ENCODE data around the gene RPL7A. TPM values are rescaled to one million over a fixed set of nuclear protein-coding genes. Genes with fewer than 3 reads are reported as not detected.
"Not testable (repeated sequence)": the region's sequence is repeated elsewhere in the genome, so short reads cannot be mapped to it uniquely, and the experiment has no call there.

Gene RPL7A
- total RNA-seq, 2 donors from 2014 or later = 1,478 to 1,480 TPM

GRCh38 chr9:133386338-133386737, 38.3 kb downstream of the RPL7A start:
- no peak overlapping the region for H3K27ac ChIP-seq
- no peak for ATAC-seq
- intact Hi-C loops (cut with DNase I) = no loop called here

DNA sequence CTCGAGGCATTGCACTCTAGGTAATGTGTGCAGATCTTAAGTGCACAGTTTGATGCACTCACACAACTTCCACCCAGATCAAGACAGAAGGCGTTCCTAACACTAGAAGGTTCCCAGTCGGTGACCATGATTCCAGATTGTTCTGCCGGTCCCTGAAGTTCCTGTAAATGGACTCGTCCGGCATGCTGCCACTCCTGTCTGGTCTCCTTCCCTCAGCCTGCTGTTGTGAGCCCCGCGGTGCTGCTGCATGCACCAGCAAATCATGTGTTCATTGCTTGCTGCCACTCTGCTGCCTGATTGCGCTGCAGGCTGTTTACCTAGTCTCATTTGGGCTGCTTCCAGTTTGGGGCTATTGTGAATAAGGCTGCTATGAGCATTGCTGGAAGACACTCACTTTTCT, 39.7 kb downstream of the RPL7A start:
- Histone ChIP-seq H3K9me3 (no peaks in the 10 kb centered on the region), H3K4me3 (no peak overlapping the region), H3K4me1 (no peaks in the 10 kb centered on the region), H3K27me3 (no peaks in the 10 kb centered on the region), H3K27ac (no peak overlapping the region), H3K36me3 (replicated peaks in 1 of 2; ENCODE audit: insufficient read depth in 1 of 2, low read depth in 2 of 2) (no peaks in the 10 kb centered on the region)
- no peak for DNase-seq
- 67 to 78% methylated on average over 9 of the region's 9 CpGs for WGBS, 2 donors
- no peak for ATAC-seq
- intact Hi-C loops (cut with DNase I) = no loop called here
- no peak for TF ChIP-seq POLR2A (IDR thresholded peaks at IDR 0.05)
- TF ChIP-seq, protein P1, sequence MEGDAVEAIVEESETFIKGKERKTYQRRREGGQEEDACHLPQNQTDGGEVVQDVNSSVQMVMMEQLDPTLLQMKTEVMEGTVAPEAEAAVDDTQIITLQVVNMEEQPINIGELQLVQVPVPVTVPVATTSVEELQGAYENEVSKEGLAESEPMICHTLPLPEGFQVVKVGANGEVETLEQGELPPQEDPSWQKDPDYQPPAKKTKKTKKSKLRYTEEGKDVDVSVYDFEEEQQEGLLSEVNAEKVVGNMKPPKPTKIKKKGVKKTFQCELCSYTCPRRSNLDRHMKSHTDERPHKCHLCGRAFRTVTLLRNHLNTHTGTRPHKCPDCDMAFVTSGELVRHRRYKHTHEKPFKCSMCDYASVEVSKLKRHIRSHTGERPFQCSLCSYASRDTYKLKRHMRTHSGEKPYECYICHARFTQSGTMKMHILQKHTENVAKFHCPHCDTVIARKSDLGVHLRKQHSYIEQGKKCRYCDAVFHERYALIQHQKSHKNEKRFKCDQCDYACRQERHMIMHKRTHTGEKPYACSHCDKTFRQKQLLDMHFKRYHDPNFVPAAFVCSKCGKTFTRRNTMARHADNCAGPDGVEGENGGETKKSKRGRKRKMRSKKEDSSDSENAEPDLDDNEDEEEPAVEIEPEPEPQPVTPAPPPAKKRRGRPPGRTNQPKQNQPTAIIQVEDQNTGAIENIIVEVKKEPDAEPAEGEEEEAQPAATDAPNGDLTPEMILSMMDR (IDR thresholded peaks at IDR 0.05) = no peak

More at GRCh38 chr9:133386338-133386737, 38.3 kb downstream of the RPL7A start:
- Histone ChIP-seq H3K9me3 (no peaks in the 10 kb centered on the region), H3K4me3 (no peak overlapping the region), H3K27me3 (no peaks in the 10 kb centered on the region), H3K4me1 (no peaks in the 10 kb centered on the region), H3K36me3 (replicated peaks in 1 of 2; ENCODE audit: insufficient read depth in 1 of 2, low read depth in 2 of 2) (no peaks in the 10 kb centered on the region)
- DNase-seq = no peak
- WGBS, 2 donors = 76 to 85% methylated on average over 5 to 13 of the region's 13 CpGs
- TF ChIP-seq POLR2A (IDR thresholded peaks at IDR 0.05) = no peak
- TF ChIP-seq, protein P1 (IDR thresholded peaks at IDR 0.05) = no peak

- H3K36me3 ChIP-seq (replicated peaks in 1 of 2; ENCODE audit: insufficient read depth in 1 of 2, low read depth in 2 of 2) = no peaks in the 10 kb centered on the region
- intact Hi-C loops (cut with DNase I) = no loop called here
- no peak overlapping the region for H3K27ac ChIP-seq
- TF ChIP-seq POLR2A (IDR thresholded peaks at IDR 0.05) = no peak
- TF ChIP-seq, protein P1 (IDR thresholded peaks at IDR 0.05) = no peak
- no peak overlapping the region for H3K4me3 ChIP-seq
- DNase-seq (no peak), ATAC-seq (no peak)
- no peaks in the 10 kb centered on the region for H3K9me3 ChIP-seq
- no peaks in the 10 kb centered on the region for H3K27me3 ChIP-seq
- WGBS, 2 donors = 95 to 100% methylated on average over 2 to 12 of the region's 12 CpGs
- H3K4me1 ChIP-seq = no peaks in the 10 kb centered on the region
These were observed 41.1 kb downstream of the RPL7A start for GRCh38 chr9:133389025-133389557.

DNA sequence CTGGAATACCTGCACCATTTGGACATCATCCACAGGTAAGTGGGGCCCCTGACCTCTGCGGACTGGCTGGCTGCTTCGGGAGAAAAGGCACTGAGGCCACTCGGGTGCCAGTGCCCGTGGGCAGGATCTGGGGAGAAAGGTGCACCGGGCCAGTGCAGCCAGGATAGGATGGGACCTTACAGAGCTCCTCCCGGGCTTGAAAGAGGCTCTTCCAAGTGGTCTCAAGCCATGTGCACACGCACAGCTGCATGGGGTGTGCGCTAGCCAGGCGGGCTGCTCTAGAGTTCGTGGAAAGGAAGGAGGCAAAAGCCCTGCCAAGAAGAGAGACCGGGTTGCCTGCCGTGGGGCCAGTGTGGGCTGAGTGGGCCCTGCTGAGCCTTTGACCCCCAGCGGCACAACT, 41.5 kb downstream of the RPL7A start:
- intact Hi-C loops (cut with DNase I) = no loop called here
- Histone ChIP-seq H3K36me3 (replicated peaks in 1 of 2; ENCODE audit: insufficient read depth in 1 of 2, low read depth in 2 of 2) (no peaks in the 10 kb centered on the region), H3K9me3 (no peaks in the 10 kb centered on the region), H3K27me3 (no peaks in the 10 kb centered on the region), H3K4me3 (no peak overlapping the region), H3K27ac (no peak overlapping the region), H3K4me1 (no peaks in the 10 kb centered on the region)
- no peak for ATAC-seq
- no peak for TF ChIP-seq POLR2A (IDR thresholded peaks at IDR 0.05)
- TF ChIP-seq, protein P1 (IDR thresholded peaks at IDR 0.05) = no peak
- WGBS, 2 donors = 79 to 81% methylated on average over 7 to 13 of the region's 13 CpGs
- no peak for DNase-seq

DNA sequence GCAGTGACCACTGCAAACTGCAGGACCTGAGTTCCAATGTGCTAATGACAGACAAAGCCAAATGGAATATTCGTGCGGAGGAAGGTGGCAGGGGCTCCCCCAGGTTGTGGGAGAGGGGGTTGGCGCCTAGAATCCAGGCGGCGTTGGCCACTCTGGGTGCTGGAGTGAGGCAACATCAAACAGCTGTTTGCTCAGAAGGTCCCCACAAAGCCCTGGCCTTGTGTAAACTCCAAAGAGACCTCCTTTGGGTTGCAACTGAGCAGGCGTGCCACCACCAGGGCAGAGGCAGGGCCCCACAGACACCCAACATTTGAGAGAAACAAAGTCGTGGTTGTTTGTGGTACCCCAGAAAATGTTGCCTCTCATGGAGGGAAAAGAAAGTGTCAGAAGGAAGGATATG, 42.7 kb downstream of the RPL7A start:
- no peaks in the 10 kb centered on the region for H3K9me3 ChIP-seq
- peaks cover 0 to 4% of the 10 kb centered on the region in 2 donors for H3K27me3 ChIP-seq
- intact Hi-C loops (cut with DNase I) = no loop called here
- no peak for DNase-seq
- TF ChIP-seq POLR2A (IDR thresholded peaks at IDR 0.05) = no peak
- TF ChIP-seq, protein P1 (IDR thresholded peaks at IDR 0.05) = no peak
- no peak for ATAC-seq
- H3K4me3 ChIP-seq = no peak overlapping the region
- WGBS, 2 donors = 59 to 64% methylated on average over 7 of the region's 7 CpGs
- no peaks in the 10 kb centered on the region for H3K36me3 ChIP-seq (replicated peaks in 1 of 2; ENCODE audit: insufficient read depth in 1 of 2, low read depth in 2 of 2)
- no peak overlapping the region for H3K27ac ChIP-seq
- no peaks in the 10 kb centered on the region for H3K4me1 ChIP-seq

- H3K27me3 ChIP-seq; intact Hi-C loops (cut with DNase I); H3K27ac ChIP-seq; H3K9me3 ChIP-seq; ATAC-seq; H3K36me3 ChIP-seq (replicated peaks in 1 of 2; ENCODE audit: insufficient read depth in 1 of 2, low read depth in 2 of 2); H3K4me3 ChIP-seq; DNase-seq; H3K4me1 ChIP-seq: not testable (repeated sequence)
- 30 to 31% methylated on average over 1 to 3 of the region's 4 CpGs for WGBS, 2 donors
These were observed 43.4 kb downstream of the RPL7A start for GRCh38 chr9:133391449-133391848.

GRCh38 chr9:133392308-133392707, 44.3 kb downstream of the RPL7A start:
- H3K9me3 ChIP-seq; DNase-seq; H3K36me3 ChIP-seq (replicated peaks in 1 of 2; ENCODE audit: insufficient read depth in 1 of 2, low read depth in 2 of 2); H3K27me3 ChIP-seq; H3K27ac ChIP-seq; intact Hi-C loops (cut with DNase I); ATAC-seq; H3K4me1 ChIP-seq; H3K4me3 ChIP-seq: not testable (repeated sequence)
- 88 to 96% methylated on average over 3 of the region's 3 CpGs for WGBS, 2 donors
